ENCODE data around the gene PLA2G4A. TPM values are rescaled to one million over a fixed set of nuclear protein-coding genes. Genes with fewer than 3 reads are reported as not detected.

Gene PLA2G4A
- total RNA-seq, 4 donors from 2014 or later = 2.0 to 8.3 (median 6.1) TPM

- in situ Hi-C loops (cut with MboI; ENCODE audit: low pct_ligation_motif_present in 1 of 4, low pct_unique_long_range_greater_than_20kb in 1 of 4, low sequenced_read_pairs in 3 of 4) = no loop called here
- DNase-seq = no peak
- intact Hi-C loops (cut with DNase I; ENCODE audit: low total_unique reads) = no loop called here
- Histone ChIP-seq H3K36me3 (no peaks in the 10 kb centered on the region), H3K9me3 (peaks cover 7% of the 10 kb centered on the region in 2 donors), H3K27me3 (no peaks in the 10 kb centered on the region), H3K27ac (no peak overlapping the region), H3K4me3 (no peak overlapping the region), H3K4me1 (no peaks in the 10 kb centered on the region)
- TF ChIP-seq CTCF (IDR thresholded peaks at IDR 0.05) (no peak), EP300 (IDR thresholded peaks at IDR 0.05; ENCODE audit: low read depth) (no peak), POLR2AphosphoS5 (IDR thresholded peaks at IDR 0.05) (no peak), POLR2A (IDR thresholded peaks at IDR 0.05) (no peak)
- WGBS, 2 donors (ENCODE audit: low coverage in 1 of 2) = 63 to 64% methylated on average over 4 of the region's 4 CpGs
Observed at GRCh38 chr1:187033693-187034390, 205.1 kb downstream of the PLA2G4A start.

- H3K4me3 ChIP-seq = no peak overlapping the region
- no peaks in the 10 kb centered on the region for H3K27me3 ChIP-seq
- H3K36me3 ChIP-seq = no peaks in the 10 kb centered on the region
- H3K4me1 ChIP-seq = no peaks in the 10 kb centered on the region
- H3K27ac ChIP-seq = no peak overlapping the region
- DNase-seq = no peak
- in situ Hi-C loops (cut with MboI; ENCODE audit: low pct_ligation_motif_present in 1 of 4, low pct_unique_long_range_greater_than_20kb in 1 of 4, low sequenced_read_pairs in 3 of 4) = no loop called here
- peaks cover 3% of the 10 kb centered on the region in 2 donors for H3K9me3 ChIP-seq
- TF ChIP-seq EP300 (IDR thresholded peaks at IDR 0.05; ENCODE audit: low read depth) (no peak), POLR2A (IDR thresholded peaks at IDR 0.05) (no peak), POLR2AphosphoS5 (IDR thresholded peaks at IDR 0.05) (no peak), CTCF (IDR thresholded peaks at IDR 0.05) (no peak)
- intact Hi-C loops (cut with DNase I; ENCODE audit: low total_unique reads) = no loop called here
Observed at GRCh38 chr1:187034501-187034900, 205.8 kb downstream of the PLA2G4A start.

- H3K9me3 ChIP-seq = no peaks in the 10 kb centered on the region
- no peak for DNase-seq
- TF ChIP-seq EP300 (IDR thresholded peaks at IDR 0.05; ENCODE audit: low read depth) (no peak), POLR2AphosphoS5 (IDR thresholded peaks at IDR 0.05) (no peak), CTCF (IDR thresholded peaks at IDR 0.05) (no peak), POLR2A (IDR thresholded peaks at IDR 0.05) (no peak)
- in situ Hi-C loops (cut with MboI; ENCODE audit: low pct_ligation_motif_present in 1 of 4, low pct_unique_long_range_greater_than_20kb in 1 of 4, low sequenced_read_pairs in 3 of 4) = no loop called here
- WGBS, 2 donors (ENCODE audit: low coverage in 1 of 2) = 42 to 50% methylated on average over 1 of the region's 1 CpG
- H3K4me3 ChIP-seq = no peak overlapping the region
- H3K27me3 ChIP-seq = no peaks in the 10 kb centered on the region
- no peaks in the 10 kb centered on the region for H3K4me1 ChIP-seq
- H3K36me3 ChIP-seq = no peaks in the 10 kb centered on the region
- no peak overlapping the region for H3K27ac ChIP-seq
- intact Hi-C loops (cut with DNase I; ENCODE audit: low total_unique reads) = no loop called here
Observed at GRCh38 chr1:187037973-187038553, 209.3 kb downstream of the PLA2G4A start.

Other genes starting within 250 kb of the PLA2G4A start
- gene PTGS2, start 148.5 kb upstream of the PLA2G4A start, total RNA-seq = 10 to 100 TPM in 1 of 4 donors, 1 to 10 TPM in 3; 5.9 to 28.3 (median 8.3) TPM

Data from transverse colon (tissue), 4 donors.